Stomach (tissue), 4 donors: ENCODE measurements around the gene PPP1R12B.
A peak's percentile ranks its signal among the peaks of the same experiment; 100 is the strongest.

Experiments
- CTCF ChIP-seq, 7 experiments: fragments of 450-650 bp in 4 of 7; fragments of 200-600 bp in 3 of 7; sonication (generic) in 3 of 7; IDR thresholded peaks; one replicate each; pipeline ENCODE4 v1.5.1; 2016 to 2019; ENCODE audit warnings: antibody characterized with exemption in 7 of 7, control low read depth in 2 of 7, mild to moderate bottlenecking in 1 of 7
- POLR2A ChIP-seq, 4 donors: fragments of 450-650 bp; IDR thresholded peaks; one replicate each; pipeline ENCODE4 v1.6.1; 2016; ENCODE audit warnings: antibody characterized with exemption in 4 of 4, control low read depth in 2 of 4, mild to moderate bottlenecking in 1 of 4, moderate library complexity in 1 of 4
- POLR2AphosphoS5 ChIP-seq, 3 donors: sonication (generic); formaldehyde crosslinking; IDR thresholded peaks; one replicate each; pipeline ENCODE4 v1.6.1; 2016; ENCODE audit warnings: antibody characterized with exemption in 3 of 3

GRCh38 chr1:202315576-202316168 lies 32.8 kb upstream of the PPP1R12B start:
- TF ChIP-seq CTCF (IDR thresholded peaks at IDR 0.05) (peak in 5 of 7 experiments; percentile 77 to 89 (median 86)), POLR2AphosphoS5 (IDR thresholded peaks at IDR 0.05) (no peak), POLR2A (IDR thresholded peaks at IDR 0.05) (no peak)
